ENCODE data around the gene PIAS1. TPM values are rescaled to one million over a fixed set of nuclear protein-coding genes. Genes with fewer than 3 reads are reported as not detected.

PIAS1 gene
- total and polyA plus RNA-seq, 2 donors (not counting 3 experiments of a cell fraction or from before 2014, with no cell fraction given), result 23.7 to 24.2 TPM

DNA sequence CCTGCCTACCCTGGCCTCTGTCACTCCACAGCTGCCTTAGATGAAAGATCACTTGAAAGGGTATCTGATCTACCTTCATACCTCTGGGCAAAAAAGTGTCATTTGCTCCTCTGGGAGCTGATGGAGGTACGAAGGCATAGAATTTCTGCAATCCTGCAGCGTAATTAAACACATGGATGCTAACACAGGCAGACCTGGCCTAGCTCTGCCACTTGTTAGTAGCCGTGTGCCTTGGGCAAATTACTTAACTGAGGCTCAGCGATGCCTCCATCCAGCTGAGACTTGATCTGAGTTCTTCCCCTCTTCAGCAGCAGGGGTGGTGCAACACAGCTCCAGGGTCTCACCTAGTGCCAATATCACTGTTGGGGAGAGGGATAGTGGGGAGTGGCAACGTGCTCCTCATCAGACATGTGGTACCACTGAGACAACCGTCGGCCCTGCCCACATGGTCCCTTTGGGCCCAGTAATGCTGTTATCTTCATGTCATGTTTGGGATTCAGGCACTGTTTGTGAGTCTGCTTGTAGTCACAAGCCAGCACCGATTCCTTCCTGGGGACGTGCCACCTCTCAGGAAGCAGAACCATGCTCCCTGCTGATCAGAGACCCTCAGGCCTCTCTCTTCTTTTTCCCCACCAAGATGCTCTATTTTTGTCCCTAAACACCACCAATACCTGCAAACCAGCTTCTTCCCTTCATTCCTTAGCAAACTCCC, 34.1 kb upstream of the PIAS1 start:
- no peaks in the 10 kb centered on the region for H3K9me3 ChIP-seq (replicated peaks; ENCODE audit: control insufficient read depth, insufficient read depth, low read length)
- no peak overlapping the region for H3K27ac ChIP-seq (ENCODE audit: insufficient read depth, low read depth, low read length)
- DNase-seq (ENCODE audit: low read depth, low spot score), result no peak
- H2AFZ ChIP-seq (ENCODE audit: low read depth, low read length), result no peak overlapping the region
- dilution Hi-C loops (cut with MboI; ENCODE audit: extremely low pct_ligation_motif_present, low sequenced_read_pairs) (no loop called here), intact Hi-C loops (cut with micrococcal nuclease) (no loop called here)
- H3K36me3 ChIP-seq (ENCODE audit: control insufficient read depth in 2 of 2, extremely low read depth in 1 of 2, insufficient read depth in 2 of 2, low read length in 2 of 2), result no peaks in the 10 kb centered on the region
- no peaks in the 10 kb centered on the region for H3K4me1 ChIP-seq (ENCODE audit: control insufficient read depth, extremely low read depth, insufficient read depth, low read length)
- BruUV-seq (replicated peaks), result no TSS peak
- no peak overlapping the region for H3K9ac ChIP-seq (replicated peaks; ENCODE audit: extremely low read depth, insufficient read depth, low read length)
- no peak overlapping the region for H3K4me2 ChIP-seq (ENCODE audit: insufficient read depth, low read length)
- TF ChIP-seq POLR2A (IDR thresholded peaks at IDR 0.05; ENCODE audit: low read depth, low read length), result no peak
- TF ChIP-seq MYC (IDR thresholded peaks at IDR 0.05; ENCODE audit: low read depth, low read length), result no peak
- no peak for TF ChIP-seq EZH2 (IDR thresholded peaks at IDR 0.05; ENCODE audit: borderline replicate concordance, low read depth, low read length, severe bottlenecking)
- TF ChIP-seq, protein P1, sequence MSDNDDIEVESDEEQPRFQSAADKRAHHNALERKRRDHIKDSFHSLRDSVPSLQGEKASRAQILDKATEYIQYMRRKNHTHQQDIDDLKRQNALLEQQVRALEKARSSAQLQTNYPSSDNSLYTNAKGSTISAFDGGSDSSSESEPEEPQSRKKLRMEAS (IDR thresholded peaks at IDR 0.05; ENCODE audit: insufficient read depth, insufficient read length), result no peak
- TF ChIP-seq JUN (IDR thresholded peaks at IDR 0.05; ENCODE audit: borderline replicate concordance, insufficient read depth, insufficient read length, low read depth), result no peak
- TF ChIP-seq FOS (IDR thresholded peaks at IDR 0.05; ENCODE audit: borderline replicate concordance, insufficient read depth, low read length), result no peak
- TF ChIP-seq, protein P2, sequence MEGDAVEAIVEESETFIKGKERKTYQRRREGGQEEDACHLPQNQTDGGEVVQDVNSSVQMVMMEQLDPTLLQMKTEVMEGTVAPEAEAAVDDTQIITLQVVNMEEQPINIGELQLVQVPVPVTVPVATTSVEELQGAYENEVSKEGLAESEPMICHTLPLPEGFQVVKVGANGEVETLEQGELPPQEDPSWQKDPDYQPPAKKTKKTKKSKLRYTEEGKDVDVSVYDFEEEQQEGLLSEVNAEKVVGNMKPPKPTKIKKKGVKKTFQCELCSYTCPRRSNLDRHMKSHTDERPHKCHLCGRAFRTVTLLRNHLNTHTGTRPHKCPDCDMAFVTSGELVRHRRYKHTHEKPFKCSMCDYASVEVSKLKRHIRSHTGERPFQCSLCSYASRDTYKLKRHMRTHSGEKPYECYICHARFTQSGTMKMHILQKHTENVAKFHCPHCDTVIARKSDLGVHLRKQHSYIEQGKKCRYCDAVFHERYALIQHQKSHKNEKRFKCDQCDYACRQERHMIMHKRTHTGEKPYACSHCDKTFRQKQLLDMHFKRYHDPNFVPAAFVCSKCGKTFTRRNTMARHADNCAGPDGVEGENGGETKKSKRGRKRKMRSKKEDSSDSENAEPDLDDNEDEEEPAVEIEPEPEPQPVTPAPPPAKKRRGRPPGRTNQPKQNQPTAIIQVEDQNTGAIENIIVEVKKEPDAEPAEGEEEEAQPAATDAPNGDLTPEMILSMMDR (IDR thresholded peaks at IDR 0.05; ENCODE audit: extremely low read depth in 1 of 2, insufficient read depth in 1 of 2, low read depth in 1 of 2, low read length in 2 of 2), result no peak
- TF ChIP-seq GATA2 (IDR thresholded peaks at IDR 0.05; ENCODE audit: insufficient read depth, insufficient read length, low read depth, low read length), result no peak
- TF ChIP-seq POLR2AphosphoS5 (IDR thresholded peaks at IDR 0.05; ENCODE audit: insufficient read depth, low read depth, low read length), result no peak
- no peaks in the 10 kb centered on the region for H4K20me1 ChIP-seq (replicated peaks; ENCODE audit: control insufficient read depth, extremely low read depth, insufficient read depth, low read length)
- no peaks in the 10 kb centered on the region for H3K79me2 ChIP-seq (ENCODE audit: control insufficient read depth, insufficient read depth, low read length)
- H3K27me3 ChIP-seq (ENCODE audit: control insufficient read depth in 2 of 2, insufficient read depth in 2 of 2, low read length in 2 of 2), result peaks cover 0 to 1% of the 10 kb centered on the region in 2 experiments
- no peak overlapping the region for H3K4me3 ChIP-seq (replicated peaks in 1 of 3; ENCODE audit: insufficient read depth in 1 of 3, low read depth in 1 of 3, low read length in 3 of 3)
- no peak for FAIRE-seq
- no peaks in the 10 kb centered on the region for H3K9me1 ChIP-seq (replicated peaks; ENCODE audit: control insufficient read depth, extremely low read depth, insufficient read depth, low read length)
- ChIA-PET CTCF (interaction anchor here (1.2 to 1.6 kb wide), 3 partner anchors 10 to 30 kb away, joined by 3 read pairs; no protein-coding TSS in a partner anchor), POLR2A (no interaction called here)

Data from endothelial cell of umbilical vein (primary cell).